LHCN-M2 (cell line): Measurements from ENCODE around the gene SDR9C7. TPM values are rescaled to one million over a fixed set of nuclear protein-coding genes. Genes with fewer than 3 reads are reported as not detected.
A peak's percentile ranks its signal among the peaks of the same experiment; 100 is the strongest.
"Not testable (repeated sequence)": the region's sequence is repeated elsewhere in the genome, so short reads cannot be mapped to it uniquely, and the experiment has no call there.

ENCODE experiments used
- DNase-seq: peaks from one replicate; pipeline ENCODE4 v3.0.0-alpha.2; 2012; ENCODE audit warnings: low read depth
- total RNA-seq: library from RNA; depleted of rRNA; stranded (reverse); fragments of >200 nt; gene quantifications from 2 replicates; pipeline ENCODE4 v1.2.3, GENCODE V29; 2014

SDR9C7 gene
- total RNA-seq, 1 experiment from 2014 or later, result not detected

GRCh38 chr12:56953314-56953713, 19.1 kb upstream of the SDR9C7 start:
- DNase-seq, result no peak

- DNase-seq, result no peak
These were observed 17.6 kb upstream of the SDR9C7 start for GRCh38 chr12:56951582-56952339.

GRCh38 chr12:56948881-56949280, 14.7 kb upstream of the SDR9C7 start:
- no peak for DNase-seq

GRCh38 chr12:56948457-56948777, 14.2 kb upstream of the SDR9C7 start:
- no peak for DNase-seq

- DNase-seq, result peak; percentile 11
These were observed 13.6 kb upstream of the SDR9C7 start for GRCh38 chr12:56947633-56948456.

- no peak for DNase-seq
These were observed 9.7 kb upstream of the SDR9C7 start for GRCh38 chr12:56943878-56944277.

GRCh38 chr12:56943374-56943773, 9.2 kb upstream of the SDR9C7 start:
- DNase-seq, result not testable (repeated sequence)

DNA sequence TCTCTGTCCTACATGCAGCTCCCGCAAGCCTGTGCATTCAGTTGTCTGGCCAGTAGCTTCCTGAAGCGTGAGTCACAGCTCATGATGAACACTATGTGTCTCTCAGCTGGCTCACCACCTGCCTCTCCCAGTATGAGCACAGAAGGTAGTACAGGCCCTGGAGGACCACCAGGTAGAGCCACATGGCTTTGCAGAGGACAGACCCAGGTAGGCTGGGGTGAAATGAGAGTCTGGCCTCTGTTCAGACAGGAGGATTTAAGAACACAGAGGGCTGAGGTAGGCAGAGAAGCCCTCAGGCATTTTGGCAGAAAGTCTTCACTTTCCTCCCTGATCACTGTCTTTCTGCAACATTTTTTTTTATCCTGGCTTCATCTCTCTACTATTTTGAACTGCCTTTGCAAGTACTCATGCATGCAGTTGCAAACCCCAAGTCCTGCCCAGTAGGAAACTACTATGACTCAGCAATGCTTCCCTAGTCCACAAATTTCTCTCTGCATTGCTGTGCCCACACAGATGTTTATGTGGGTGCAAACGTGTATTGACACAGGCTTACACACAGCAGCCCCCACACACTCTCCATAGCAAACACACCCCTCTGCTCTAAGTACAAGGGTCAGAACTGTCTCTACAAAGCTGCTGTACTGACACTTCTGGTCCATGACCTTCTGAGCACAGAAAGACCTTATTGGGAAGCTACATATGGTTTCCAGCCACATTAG, 7.2 kb upstream of the SDR9C7 start:
- DNase-seq, result peak; percentile 67

GRCh38 chr12:56940942-56941298, 6.7 kb upstream of the SDR9C7 start:
- not testable (repeated sequence) for DNase-seq

GRCh38 chr12:56935752-56936151, 1.5 kb upstream of the SDR9C7 start:
- DNase-seq, result no peak

- no peak for DNase-seq
These were observed 949 bp upstream of the SDR9C7 start for GRCh38 chr12:56935157-56935556.

GRCh38 chr12:56932867-56933266, 1.3 kb downstream of the SDR9C7 start:
- no peak for DNase-seq

GRCh38 chr12:56932146-56932545, 2.1 kb downstream of the SDR9C7 start:
- DNase-seq, result no peak

GRCh38 chr12:56931474-56931978, 2.7 kb downstream of the SDR9C7 start:
- peak; percentile 56 for DNase-seq

- no peak for DNase-seq
These were observed 4.0 kb downstream of the SDR9C7 start for GRCh38 chr12:56930241-56930640.

GRCh38 chr12:56929780-56930179, 4.4 kb downstream of the SDR9C7 start:
- no peak for DNase-seq

DNA sequence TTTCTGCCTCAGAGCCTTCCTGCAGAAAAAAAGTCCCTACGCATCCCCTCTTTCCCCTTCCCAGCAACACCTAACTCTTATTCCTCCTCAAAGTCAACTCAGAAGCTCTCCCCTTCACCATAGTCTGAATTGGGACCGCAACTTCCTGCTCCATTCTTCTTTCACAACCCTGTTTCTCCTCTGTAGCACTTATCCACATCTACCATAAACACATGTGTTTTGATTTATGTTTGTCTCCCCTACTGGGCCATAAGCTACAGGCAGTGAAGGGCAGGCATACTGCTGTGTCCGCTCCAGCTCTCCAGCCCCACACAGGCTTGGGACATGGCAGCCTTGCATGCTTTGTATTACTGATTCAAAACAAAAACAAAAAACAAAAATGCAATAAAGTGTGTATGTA, 5.9 kb downstream of the SDR9C7 start:
- no peak for DNase-seq

DNA sequence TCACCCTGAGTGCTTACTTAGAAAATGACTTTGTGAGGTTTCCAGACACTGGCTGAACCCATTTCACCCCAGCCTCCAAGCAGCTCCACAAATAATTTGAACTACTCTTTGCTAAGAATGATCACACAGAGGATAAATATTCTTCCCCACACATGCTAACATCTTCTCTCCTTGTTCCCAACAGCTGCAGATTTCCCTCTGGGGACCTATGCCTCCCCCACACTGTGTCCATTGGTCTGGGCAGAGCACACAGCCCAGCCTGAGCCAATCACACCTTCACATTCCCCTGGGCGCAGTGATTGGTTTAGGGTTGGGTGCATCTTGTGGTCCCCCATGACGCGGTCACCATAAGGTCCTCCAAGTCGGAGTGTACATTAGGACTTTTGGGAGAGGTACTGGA, 6.9 kb downstream of the SDR9C7 start:
- peak; percentile 53 for DNase-seq

GRCh38 chr12:56922031-56922430, 12.2 kb downstream of the SDR9C7 start:
- no peak for DNase-seq

DNA sequence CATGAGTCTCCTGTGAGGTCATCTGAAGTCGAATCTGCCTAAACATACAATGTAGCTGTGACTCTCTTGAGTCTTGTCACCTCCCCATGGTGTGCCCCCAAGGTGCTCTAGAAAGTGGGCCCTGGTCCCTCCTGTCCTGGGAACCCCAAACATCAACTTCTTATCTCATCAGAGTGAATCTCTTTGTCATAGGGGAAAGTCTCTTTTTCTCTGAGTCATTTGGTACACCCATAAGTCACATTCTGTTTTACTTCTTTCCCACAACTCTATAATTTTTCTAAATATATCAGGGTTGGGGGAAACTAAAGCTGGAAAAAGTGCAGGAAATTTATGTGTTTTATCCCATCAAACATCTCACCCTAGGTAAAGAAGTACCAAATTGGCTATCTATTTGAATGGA, 12.9 kb downstream of the SDR9C7 start:
- no peak for DNase-seq

DNA sequence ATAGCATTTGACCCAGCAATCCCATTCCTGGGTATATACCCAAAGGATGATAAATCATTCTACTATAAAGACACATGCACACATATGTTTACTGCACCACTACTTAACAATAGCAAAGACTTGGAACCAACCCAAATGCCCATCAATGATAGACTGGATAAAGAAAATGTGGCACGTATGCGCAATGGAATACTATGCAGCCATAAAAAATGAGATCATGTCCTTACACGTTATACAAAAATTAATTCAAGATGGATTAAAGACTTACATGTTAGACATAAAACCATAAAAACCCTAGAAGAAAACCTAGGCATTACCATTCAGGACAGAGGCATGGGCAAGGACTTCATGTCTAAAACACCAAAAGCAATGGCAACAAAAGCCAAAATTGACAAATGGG, 16.1 kb downstream of the SDR9C7 start:
- DNase-seq, result not testable (repeated sequence)

DNA sequence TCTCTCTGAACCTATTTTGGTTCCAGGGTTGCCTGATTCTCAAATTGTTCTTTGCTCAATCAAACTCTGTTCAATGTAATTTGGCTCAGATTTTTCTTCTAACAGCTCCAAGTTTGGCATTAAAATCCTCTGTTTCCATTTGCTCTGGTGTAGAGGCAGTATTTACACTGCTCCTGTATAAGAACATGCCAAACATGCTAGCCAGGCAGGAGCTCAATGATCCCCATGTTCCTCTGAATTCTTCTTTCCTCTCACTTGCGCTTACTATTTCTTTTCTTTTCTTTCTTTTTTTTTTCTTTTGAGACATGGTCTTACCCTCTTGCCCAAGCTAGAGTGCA, 17.2 kb downstream of the SDR9C7 start:
- DNase-seq, result no peak
